Stimulated activated CD4-positive, alpha-beta T cell treated with anti-CD3 and anti-CD28 coated beads, Interleukin-2, amount 100 ng/mL, for 24 hours (primary cell): Measurements from ENCODE around the gene SLC39A5.
A peak's percentile ranks its signal among the peaks of the same experiment; 100 is the strongest.
"Not testable (repeated sequence)": the region's sequence is repeated elsewhere in the genome, so short reads cannot be mapped to it uniquely, and the experiment has no call there.

Experiments
- DNase-seq, 2 donors: peaks; one replicate each; pipeline ENCODE4 v3.0.0-alpha.2; 2020

Gene SLC39A5, protein sequence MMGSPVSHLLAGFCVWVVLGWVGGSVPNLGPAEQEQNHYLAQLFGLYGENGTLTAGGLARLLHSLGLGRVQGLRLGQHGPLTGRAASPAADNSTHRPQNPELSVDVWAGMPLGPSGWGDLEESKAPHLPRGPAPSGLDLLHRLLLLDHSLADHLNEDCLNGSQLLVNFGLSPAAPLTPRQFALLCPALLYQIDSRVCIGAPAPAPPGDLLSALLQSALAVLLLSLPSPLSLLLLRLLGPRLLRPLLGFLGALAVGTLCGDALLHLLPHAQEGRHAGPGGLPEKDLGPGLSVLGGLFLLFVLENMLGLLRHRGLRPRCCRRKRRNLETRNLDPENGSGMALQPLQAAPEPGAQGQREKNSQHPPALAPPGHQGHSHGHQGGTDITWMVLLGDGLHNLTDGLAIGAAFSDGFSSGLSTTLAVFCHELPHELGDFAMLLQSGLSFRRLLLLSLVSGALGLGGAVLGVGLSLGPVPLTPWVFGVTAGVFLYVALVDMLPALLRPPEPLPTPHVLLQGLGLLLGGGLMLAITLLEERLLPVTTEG

DNA sequence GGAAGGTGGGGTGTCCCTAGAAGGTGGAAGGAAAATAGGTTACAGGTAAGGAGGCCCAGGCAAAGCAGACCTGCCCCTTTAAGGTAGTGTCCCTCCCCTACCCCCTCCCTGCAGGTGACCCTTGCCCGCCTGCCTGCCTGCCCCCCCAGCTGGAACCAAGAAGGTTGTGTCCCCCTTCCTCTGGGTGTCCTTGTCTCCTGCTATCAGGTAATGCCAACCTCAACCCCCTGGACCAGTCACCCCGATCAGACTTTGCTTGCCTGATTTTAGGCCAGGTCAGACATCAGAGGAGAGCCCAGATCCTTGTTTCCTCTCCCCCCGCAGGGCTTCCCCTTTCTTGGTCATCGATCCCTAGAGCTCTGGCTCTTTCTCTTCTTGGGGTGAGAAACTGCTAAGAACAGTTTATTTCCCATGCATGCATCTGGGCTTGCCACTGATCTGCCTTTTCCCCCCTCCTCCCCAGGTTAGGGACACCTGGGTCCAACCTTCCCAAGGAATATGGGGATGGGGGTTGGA, at the start of gene SLC39A5:
SLC39A5 (plus strand) TSS at position 136 of the 516 bp plus-strand sequence. CDS start 1,224 bp downstream, outside the sequence.
- DNase-seq: no peak

DNA sequence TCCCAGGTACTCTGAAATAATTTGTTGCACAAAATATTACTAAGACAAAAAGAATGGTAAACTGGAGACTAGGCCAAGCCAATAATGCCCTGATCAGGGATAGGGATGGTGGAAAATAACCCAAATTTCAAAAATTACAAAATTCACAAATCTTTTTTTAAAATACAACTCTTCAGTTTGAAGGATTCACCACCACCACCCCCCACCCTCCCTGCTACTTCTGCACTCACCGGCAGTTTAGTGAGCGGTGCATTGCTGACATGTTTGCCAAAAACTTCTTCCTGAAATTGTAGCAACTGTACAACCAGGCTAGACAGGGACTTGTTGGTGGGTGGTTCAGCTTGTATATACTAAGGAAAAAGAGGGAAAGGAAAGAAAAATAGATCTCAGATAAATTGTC, 42.9 kb upstream of the SLC39A5 start:
- DNase-seq: no peak

DNA sequence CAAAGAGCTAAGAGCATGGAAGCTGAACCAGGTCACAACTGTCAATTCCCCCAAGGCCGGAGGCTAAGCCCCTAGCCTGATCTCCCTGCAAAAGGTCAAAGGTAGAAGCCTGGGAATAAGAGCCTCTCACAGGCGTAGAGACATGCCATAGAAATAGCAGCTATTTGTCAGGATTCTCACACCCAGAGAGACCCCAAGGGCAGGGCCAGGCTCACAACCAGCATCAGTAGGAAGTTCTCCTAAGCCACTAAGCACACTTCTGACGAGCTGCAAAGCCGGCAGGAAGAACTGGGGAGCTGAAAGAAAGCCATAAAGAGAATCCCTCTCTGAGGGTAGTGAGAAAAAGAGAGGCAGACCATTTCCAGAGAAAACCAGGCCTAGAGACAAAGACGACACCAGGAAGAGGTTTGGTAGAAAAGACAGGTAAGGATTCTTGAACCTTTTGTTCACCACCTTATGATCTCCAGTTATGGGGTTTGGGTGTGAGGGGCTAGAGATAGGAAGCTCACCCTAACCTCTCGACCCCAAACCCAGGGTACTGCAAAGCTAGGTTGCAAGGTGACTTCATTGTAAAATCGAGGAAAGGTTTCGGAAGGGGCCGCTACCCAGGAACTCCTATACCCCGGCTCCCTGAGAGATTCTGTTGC, 41.6 kb upstream of the SLC39A5 start:
- DNase-seq: no peak

DNA sequence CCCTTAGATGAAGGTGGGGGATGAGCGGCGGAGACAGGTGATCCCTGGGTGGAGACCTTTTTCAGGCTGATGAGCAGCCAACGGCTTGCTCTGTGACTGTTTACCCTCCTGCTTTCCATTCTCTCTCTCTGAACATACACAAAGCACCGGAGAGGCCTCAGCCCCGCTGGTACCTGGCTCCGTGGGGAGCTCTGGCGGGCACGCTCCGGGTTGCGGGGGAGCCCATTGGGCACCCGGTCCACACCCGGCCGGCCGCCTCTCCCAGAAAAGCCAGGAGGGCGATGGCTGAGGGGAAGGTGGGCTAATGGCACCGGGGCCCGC, 41.1 kb upstream of the SLC39A5 start:
- DNase-seq: no peak

DNA sequence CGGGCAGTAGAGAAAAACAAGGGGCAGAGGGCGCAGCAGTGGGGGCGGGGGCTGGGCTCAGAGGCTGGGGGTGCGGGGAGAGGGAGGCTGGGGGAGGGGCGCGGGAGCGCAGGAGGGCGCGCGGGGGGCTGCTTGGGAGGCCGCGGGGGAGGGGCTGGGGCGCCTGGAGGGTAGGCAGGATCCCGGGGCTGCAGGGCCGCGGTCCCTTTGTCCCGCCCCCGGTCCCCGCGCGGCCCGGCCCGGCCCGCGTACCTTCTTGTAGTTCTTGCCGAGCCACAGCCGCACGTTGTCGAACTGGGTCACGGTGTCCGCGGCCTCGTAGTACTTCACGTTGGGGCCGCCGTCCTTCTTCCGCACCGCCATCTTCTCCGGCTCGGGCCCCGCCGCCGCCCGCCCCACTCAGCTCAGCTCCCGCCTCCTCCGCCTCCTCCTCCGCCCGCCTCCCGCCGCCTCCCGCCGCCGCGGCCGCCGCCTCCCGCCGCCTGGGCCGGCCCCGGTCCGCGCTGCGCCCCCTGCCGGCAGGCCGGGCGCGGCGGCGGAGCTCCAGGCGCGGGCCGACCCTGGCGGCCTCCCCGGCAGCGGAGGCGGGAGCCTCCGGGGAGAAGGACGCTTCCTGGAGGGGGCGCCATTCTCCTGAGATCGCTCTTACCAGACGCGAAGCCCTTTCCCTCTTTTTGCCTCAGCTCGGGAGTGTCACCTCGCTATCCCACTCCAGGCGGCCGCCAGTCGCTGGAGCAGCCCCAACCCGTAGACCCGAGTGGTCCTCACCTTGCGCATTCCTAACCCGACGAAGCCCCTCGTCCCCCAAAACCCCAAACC, 40.5 kb upstream of the SLC39A5 start, which contains the start of gene SMARCC2:
SMARCC2 (minus strand) TSS at position 385 of the 819 bp plus-strand sequence; CDS start at position 363, 22 bp downstream.
- DNase-seq: peak; percentile 85 to 89

DNA sequence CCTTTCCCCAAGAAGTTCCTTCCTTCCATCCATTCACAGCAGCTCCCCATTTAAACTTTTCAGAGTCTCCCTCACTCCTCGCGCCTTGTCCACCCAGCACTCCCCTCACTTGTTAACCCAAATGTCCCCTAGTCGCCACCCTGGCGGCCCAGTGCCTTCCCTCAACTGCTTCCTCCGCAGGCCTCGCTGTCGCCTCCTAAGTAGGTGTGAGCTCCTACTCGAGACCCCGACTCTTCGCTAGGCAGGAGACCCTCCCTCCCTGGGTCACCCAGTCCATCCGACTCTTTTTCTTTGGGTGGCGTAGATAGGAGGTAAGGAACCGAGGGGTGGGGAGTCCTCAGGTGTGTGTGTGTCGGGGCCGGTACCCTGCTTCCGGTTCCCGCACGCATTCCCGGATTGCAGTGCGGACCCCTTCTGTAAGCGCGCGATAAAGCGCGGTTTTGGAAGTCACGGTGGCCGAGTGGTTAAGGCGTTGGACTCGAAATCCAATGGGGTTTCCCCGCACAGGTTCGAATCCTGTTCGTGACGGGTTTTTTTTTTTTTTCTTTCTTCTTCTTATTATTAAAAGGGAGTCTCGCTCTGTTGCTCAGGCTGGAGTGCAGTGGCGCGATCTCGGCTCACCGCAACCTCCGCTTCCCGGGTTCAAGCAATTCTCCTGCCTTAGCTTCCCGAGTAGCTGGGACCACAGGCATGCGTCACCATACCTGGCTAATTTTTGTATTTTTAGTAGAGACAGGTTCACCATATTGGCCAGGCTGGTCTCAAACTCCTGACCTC, 39.7 kb upstream of the SLC39A5 start:
- DNase-seq: peak; percentile 91 to 95

DNA sequence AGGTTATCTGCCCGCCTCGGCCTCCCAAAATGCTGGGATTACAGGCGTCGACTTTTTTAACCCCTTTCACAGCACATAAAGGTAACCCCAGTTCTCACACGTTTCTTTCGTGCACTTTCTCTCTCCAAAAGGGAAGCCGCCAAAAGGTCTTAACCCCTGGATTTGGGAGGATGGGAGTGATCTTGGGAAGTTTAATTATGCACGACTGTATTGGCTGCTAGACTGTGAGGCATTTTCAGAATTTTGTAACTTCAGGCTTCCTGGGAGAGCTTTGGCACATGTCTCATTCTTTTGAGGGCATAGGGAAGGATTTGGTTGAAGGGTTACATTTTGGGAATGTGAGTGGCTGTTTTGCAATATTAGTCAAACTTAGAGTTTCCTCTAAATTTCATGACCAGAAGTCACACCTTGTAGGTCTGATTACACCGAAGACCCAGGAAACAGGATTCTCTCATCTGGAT, 39.1 kb upstream of the SLC39A5 start:
- DNase-seq: no peak

DNA sequence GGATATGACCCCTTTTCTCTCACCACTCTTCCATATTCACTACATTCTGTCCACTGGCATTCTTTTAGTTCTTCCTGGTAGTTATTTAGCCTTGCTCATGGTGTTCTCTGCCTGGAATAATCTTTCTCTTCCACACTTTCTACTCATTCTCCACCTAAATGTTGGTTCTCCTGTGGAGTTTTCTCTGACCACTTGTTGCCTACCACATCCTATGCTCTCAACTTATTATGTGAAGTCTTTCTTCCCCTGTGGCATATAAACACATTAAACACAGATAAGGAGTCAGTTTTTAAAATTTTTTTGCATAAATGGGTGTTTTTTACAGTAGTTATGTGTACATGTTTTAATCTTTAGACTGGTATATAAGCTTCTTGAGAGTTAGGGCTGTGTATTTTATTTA, 37.3 kb upstream of the SLC39A5 start:
- DNase-seq: no peak

DNA sequence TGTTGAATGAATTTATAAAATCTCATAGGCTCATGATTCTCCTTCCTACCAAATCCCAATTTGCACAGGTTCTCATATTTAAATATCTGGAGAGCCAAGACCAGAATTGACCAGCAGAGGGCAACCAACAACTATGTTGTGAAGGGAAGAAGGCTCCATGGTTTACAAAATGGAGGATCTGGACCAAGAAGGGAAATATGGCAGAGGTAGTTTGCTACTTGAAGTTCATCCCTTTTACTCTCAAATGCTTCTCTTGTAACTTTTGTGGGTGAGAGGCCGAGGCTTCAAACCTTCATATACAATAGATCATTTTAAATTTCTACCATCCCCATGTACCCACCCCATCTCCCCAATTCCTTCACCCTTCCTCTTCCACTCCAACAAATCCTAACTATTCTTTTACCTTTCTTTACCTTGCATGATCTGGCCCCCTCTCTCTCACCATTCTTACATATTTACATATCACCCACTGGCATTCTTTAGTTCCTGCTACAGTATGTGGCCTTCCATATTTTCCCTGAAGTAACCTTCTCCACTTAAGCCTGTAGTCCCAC, 36.7 kb upstream of the SLC39A5 start:
- DNase-seq: peak; percentile 75 to 81

DNA sequence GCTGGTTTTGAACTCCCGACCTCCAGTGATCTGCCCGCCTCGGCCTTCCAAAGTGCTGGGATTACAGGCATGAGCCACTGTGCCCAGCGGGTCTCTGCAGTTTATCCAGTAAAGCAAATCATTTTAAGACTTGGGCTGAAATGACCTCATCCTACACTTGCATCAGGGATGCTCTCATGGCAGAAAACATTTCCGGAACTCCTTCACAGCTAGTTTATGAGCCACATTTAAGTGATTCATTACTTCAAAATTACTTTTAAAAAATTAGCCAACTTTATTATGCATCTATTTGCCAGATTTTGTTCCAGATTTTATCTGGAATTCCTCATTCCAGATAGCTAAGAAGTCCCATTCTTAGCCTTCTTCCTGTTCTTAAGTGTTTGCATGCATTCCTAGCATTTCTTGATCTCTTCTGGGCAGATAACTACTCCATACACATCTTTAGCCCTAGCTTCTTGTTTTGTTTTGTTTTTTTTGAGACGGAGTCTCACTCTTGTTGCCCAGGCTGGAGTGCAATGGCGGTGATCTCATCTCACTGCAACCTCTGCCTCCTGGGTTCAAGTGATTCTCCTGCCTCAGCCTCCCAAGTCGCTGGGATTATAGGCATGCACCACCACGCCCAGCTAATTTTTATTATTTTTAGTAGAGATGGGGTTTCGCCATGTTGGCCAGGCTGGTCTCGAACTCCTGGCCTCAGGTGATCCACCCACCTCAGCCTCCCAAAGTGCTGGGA, 32.9 kb upstream of the SLC39A5 start:
- not testable (repeated sequence) for DNase-seq

DNA sequence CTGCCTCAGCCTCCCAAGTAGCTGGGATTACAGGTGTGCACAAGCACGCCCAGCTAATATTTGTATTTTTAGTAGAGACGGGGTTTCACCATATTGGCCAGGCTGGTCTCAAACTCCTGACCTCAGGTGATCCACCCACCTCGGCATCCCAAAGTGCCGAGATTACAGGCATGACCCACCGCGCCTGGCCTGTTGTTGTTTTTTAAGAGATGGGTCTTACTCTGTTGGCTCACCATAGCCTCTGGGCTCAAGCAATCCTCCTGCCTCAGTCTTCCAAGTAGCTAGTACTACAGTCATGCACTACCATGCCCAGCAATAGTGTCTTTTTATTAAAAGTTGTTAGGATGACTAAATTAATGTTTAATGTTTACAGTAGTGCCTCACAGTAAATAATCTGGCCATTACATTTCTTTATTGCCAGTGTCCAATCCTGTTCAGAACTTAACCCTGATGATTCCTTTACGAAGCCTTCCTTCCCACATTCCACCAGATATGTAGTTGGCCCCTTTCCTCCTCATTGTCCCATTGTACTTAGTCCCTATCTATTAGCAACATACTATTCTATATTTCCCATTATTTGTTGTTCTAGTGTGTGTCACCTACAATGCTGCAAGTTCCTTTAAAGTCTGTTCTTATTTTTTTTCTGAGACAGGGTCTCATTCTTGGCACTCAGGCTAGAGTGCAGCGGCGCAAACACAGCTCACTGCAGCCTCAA, 31.8 kb upstream of the SLC39A5 start:
- no peak for DNase-seq

DNA sequence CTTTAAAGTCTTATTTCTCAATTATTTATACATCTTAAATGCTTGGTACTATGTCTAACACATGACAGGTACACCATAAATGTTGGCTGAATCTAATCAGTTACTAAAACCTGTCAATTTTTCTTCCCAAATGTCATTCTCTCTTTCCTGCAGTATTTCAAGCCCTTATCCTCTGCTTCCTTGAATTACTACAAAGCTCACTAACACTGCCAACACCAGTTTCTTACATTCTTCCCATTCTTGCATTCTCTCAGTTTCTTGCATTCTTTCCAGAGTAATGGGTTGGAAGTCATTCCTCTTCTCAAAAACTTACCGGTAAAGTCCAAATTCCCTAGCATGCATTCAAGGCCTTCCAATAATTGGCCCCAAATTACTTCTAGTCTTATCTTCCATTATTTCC, 31.0 kb upstream of the SLC39A5 start:
- no peak for DNase-seq

DNA sequence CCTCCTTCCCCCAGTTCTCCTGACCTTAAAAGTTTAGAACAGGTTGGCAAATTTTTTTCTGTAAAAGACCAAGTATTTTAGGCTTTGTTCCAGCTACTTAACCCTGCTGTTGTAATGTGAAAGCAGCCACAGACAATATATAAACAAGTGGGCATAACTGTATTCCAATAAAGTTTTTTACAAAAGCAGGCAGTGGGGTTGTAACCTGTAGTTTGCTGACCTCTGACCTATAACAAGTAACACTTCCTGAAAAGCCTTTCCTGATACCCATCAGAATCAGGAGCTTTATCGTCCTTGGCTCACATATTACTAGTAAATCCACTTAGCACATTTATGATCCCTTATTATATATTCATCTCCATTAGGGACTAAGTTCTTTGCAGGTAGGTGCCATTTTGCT, 27.5 kb upstream of the SLC39A5 start:
- DNase-seq: no peak

DNA sequence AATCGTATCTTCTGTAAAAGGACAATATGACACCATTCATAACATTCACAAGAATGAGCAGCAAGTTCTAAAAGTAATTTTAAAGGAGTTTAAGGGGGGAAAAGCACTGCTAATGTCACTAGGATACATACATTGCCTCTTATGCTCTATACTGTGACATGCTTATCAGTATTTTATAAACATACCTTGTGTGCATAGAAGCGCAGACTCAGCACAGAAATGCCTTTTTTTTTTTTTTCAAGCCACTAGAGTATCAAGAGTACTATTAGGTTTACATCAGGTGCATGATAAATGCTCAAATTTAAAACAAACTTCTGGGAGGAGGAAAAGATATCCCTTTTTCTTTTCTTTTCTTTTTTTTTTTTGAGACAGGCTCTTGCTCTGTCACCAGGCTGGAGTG, 27.0 kb upstream of the SLC39A5 start:
- no peak for DNase-seq

DNA sequence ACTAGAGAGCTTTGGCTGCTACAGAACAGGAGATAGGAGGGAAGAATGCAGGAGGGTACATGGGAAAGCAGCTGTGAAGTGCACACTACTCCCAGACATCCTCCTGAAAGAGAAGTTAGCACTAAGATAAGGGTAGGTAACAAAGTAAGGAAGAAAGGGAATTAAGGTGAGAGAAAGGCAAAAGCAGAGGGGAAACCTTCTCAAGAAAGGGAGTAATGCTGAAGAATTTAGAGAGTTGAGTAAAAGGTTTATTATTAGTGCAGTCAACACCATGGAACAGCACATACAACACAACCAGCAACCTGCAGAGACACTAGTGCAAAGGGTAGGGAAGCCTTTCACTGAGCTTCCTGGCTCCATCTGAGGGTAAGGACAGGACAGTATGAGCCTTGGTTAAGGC, 25.6 kb upstream of the SLC39A5 start:
- DNase-seq: no peak

DNA sequence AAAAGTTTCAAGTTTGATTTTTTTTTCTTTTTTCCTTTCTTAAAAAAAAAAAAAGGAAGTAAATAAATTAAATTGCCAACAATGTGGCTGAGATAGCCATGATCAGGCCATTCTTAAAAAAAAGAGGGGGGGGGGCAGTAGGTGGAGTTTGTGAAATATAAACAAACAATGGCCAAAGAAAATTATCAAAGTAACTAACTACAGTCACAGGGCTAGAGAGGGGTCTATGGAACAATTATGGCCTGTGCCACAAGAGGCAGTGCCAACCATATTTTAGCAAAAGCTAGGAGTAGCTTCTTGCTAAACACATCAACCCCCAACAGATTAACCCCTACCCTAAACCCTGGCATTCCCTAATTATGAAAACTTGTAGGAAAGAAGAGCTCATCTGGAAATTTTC, 24.4 kb upstream of the SLC39A5 start:
- no peak for DNase-seq

DNA sequence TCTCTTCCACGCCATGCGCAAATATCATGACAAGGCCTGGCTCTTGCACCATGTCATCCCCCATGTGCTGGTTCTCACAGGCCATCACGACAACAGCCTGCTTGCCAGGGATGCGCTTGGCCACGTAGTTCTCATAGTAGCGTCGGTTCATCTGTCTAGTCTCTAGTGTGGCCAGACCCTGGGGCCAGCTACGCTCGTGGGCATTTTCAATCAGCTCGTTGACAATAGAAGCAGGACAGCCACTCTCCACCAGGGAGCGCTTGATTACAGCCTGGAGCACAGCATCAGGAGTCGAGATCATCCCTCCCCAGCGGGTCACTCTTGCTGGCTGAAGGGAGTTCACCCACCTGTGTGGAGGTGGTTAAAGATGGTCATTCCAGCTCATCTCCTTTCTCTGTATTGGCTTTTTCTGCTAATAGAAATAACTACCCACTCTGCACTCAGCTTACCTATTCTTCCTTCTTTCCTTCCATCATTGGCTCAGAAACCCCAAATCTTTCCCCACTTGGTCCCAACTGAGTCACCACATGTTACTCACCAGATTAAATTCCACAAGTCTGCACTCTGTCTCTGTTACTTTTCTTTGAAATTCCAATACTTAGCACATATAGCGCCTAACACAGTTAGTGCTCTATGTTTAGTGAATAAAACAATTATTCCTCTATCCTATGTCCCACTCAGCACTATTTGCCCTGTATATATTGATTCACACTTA, 23.2 kb upstream of the SLC39A5 start:
- peak in 1 of 2 donors; percentile 49 for DNase-seq

DNA sequence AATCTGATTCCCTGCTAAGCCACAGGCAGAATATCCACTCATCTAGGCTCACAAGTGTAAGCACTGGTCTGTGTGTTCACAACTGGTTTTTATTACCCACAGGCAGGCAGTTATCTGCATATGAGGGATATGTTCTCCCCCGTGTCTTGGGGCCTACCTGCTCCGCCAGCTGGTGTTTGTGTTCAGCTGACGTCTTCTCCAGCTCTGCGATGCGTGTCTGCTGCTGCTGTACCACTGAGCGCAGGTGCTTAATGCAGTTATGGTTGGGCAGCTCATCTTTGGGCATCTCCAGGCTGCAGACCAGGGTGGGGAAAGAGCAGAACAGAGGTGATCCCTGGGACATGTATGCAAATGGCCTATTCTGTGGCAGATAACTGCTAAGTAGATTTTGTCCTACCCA, 21.8 kb upstream of the SLC39A5 start:
- DNase-seq: no peak

DNA sequence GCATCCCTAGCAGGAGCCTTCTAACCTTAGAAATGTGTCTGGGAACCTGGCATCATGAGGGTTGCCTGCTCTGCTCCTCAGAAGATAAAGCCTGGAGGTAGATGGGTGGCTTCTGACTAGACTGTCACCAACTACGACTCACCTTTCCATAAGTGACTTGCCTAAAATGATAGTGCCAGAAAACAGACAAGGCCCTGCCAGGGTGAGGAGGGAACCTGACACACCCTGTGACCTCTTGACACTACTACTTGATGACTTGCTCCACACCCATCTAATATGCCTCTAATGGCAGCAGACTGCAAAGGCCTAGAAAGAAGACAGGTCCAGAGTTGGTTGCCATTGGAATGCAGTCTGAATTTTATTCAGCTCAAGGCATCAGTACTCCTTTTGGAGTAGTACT, 17.5 kb upstream of the SLC39A5 start:
- DNase-seq: no peak

DNA sequence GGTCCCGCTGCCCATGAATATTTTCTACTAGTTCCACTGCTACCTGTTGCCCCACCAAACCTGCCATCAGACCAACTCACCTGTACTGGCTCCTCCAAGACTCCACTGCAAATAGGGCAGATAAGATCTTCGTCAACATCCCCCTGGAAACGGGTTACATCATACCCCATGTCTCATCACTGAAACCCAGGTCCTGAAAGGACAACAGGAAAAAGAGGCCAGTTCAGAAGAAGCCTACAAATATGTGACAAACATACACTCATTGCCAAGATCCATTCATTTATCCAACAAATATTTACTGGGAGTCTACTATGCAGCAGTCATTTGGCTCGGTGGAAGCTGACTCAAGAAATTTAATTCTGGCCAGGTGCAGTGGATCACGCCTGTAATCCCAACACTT, 16.0 kb upstream of the SLC39A5 start:
- DNase-seq: no peak
